Liver (tissue), 9 donors: ENCODE measurements around the gene IQCE. TPM values are rescaled to one million over a fixed set of nuclear protein-coding genes. Genes with fewer than 3 reads are reported as not detected.

Experiments used
- DNase-seq: peaks from one replicate; pipeline ENCODE4 v3.0.0-alpha.2; 2017; ENCODE audit warnings: low spot score
- H3K27ac ChIP-seq, 2 donors: one replicate each; pipeline ENCODE4 v1.7.0; 2013; ENCODE audit warnings: inconsistent platforms in 2 of 2, low read length in 2 of 2, control low read depth in 1 of 2, low read depth in 1 of 2, mild to moderate bottlenecking in 1 of 2
- H3K27me3 ChIP-seq, 4 donors: one replicate each; pipeline versions ENCODE4 v1.6.1 to v1.7.0; 2013; ENCODE audit warnings: low read length in 3 of 4, inconsistent platforms in 1 of 4, mild to moderate bottlenecking in 1 of 4, moderate library complexity in 1 of 4; ENCODE audit not compliant: control insufficient read depth in 4 of 4, insufficient read depth in 4 of 4
- H3K36me3 ChIP-seq, 4 donors: one replicate each; pipeline versions ENCODE4 v1.6.1 to v1.7.0; 2013; ENCODE audit warnings: low read length in 3 of 4, mild to moderate bottlenecking in 3 of 4, low read depth in 1 of 4, moderate library complexity in 1 of 4; ENCODE audit not compliant: control insufficient read depth in 4 of 4, insufficient read depth in 3 of 4
- H3K4me1 ChIP-seq, 4 donors: one replicate each; pipeline versions ENCODE4 v1.6.1 to v1.7.0; 2013; ENCODE audit warnings: low read length in 3 of 4, mild to moderate bottlenecking in 3 of 4, moderate library complexity in 1 of 4; ENCODE audit not compliant: control insufficient read depth in 4 of 4, insufficient read depth in 4 of 4
- H3K4me3 ChIP-seq, 3 donors: one replicate each; pipeline versions ENCODE4 v1.6.1 to v1.7.0; 2013; ENCODE audit warnings: low read length in 3 of 3, control low read depth in 1 of 3, low read depth in 1 of 3, mild to moderate bottlenecking in 1 of 3
- H3K9ac ChIP-seq, 2 donors: one replicate each; pipeline ENCODE4 v1.7.0; 2013; ENCODE audit warnings: low read length in 2 of 2, mild to moderate bottlenecking in 2 of 2, moderate library complexity in 2 of 2, control low read depth in 1 of 2, low read depth in 1 of 2
- H3K9me3 ChIP-seq, 4 donors: one replicate each; pipeline versions ENCODE4 v1.6.1 to v1.7.0; 2013; ENCODE audit warnings: low read length in 3 of 4; ENCODE audit not compliant: control insufficient read depth in 4 of 4
- EGR1 ChIP-seq, 2 donors: IDR thresholded peaks; 2 replicates each; pipeline ENCODE4 v1.6.1; 2016 to 2018; ENCODE audit warnings: antibody characterized with exemption in 2 of 2, low read depth in 2 of 2
- FOXA1 ChIP-seq: IDR thresholded peaks from 2 replicates; pipeline ENCODE4 v1.6.1; 2016; ENCODE audit warnings: antibody characterized with exemption
- FOXA2 ChIP-seq: IDR thresholded peaks from 2 replicates; pipeline ENCODE4 v1.6.1; 2016; ENCODE audit warnings: antibody characterized with exemption
- GABPA ChIP-seq, 2 donors: IDR thresholded peaks in 1 of 2; conservative IDR thresholded peaks in 1 of 2; 2 replicates each; pipeline ENCODE4 v1.6.1; 2016; ENCODE audit warnings: antibody characterized with exemption in 2 of 2, mild to moderate bottlenecking in 1 of 2, moderate library complexity in 1 of 2
- HNF4A ChIP-seq, 2 donors: conservative IDR thresholded peaks; 2 replicates each; pipeline ENCODE4 v1.6.1; 2016; ENCODE audit warnings: antibody characterized with exemption in 2 of 2, mild to moderate bottlenecking in 2 of 2
- HNF4G ChIP-seq: IDR thresholded peaks from 2 replicates; pipeline ENCODE4 v1.6.1; 2016; ENCODE audit warnings: antibody characterized with exemption
- JUND ChIP-seq, 2 donors: IDR thresholded peaks; 2 replicates each; pipeline ENCODE4 v1.6.1; 2016; ENCODE audit warnings: antibody characterized with exemption in 2 of 2
- NR2F2 ChIP-seq: IDR thresholded peaks from 2 replicates; pipeline ENCODE4 v1.6.1; 2016; ENCODE audit warnings: antibody characterized with exemption
- RAD21 ChIP-seq, 2 donors: IDR thresholded peaks; 2 replicates each; pipeline ENCODE4 v1.6.1; 2016; ENCODE audit warnings: antibody characterized with exemption in 2 of 2, mild to moderate bottlenecking in 2 of 2
- RXRA ChIP-seq, 2 donors: IDR thresholded peaks; 2 replicates each; pipeline ENCODE4 v1.6.1; 2017 to 2018; ENCODE audit warnings: antibody characterized with exemption in 2 of 2, mild to moderate bottlenecking in 1 of 2
- SP1 ChIP-seq: IDR thresholded peaks from 2 replicates; pipeline ENCODE4 v1.6.1; 2018; ENCODE audit warnings: antibody characterized with exemption, mild to moderate bottlenecking
- TAF1 ChIP-seq: conservative IDR thresholded peaks from 2 replicates; pipeline ENCODE4 v1.6.1; 2016; ENCODE audit warnings: antibody characterized with exemption, mild to moderate bottlenecking
- YY1 ChIP-seq: IDR thresholded peaks from 2 replicates; pipeline ENCODE4 v1.6.1; 2016; ENCODE audit warnings: antibody characterized with exemption, mild to moderate bottlenecking
- WGBS: extraction: QIAGEN DNeasy Blood & Tissue Kit; methylation state at CpG from one replicate; pipeline ENCODE4 v1.1.7; 2013; 5-methylcytosine and 5-hydroxymethylcytosine counted together
- polyA plus RNA-seq, 2 donors: library from polyadenylated mRNA; stranded (reverse) in 1 of 2; unstranded in 1 of 2; fragments of 200-250 nt in 1 of 2; fragments of >200 nt in 1 of 2; fragmentation: Nextera tagmentation in 1 of 2; extraction: Ambion mirVana in 1 of 2; gene quantifications; one replicate each; pipeline versions ENCODE4 v1.2.1 to v1.2.3, GENCODE V29; 2013 to 2015
- total RNA-seq, 2 donors: library from RNA; depleted of rRNA; stranded (reverse); fragments of >200 nt; gene quantifications; one replicate each; pipeline ENCODE4 v1.2.3, GENCODE V29; 2014
- TF ChIP-seq, protein P1 (sequence below): IDR thresholded peaks from 2 replicates; pipeline ENCODE4 v1.6.1; 2016; ENCODE audit warnings: antibody characterized with exemption
- TF ChIP-seq, protein P2 (sequence below): IDR thresholded peaks from 2 replicates; pipeline ENCODE4 v1.6.1; 2016; ENCODE audit warnings: antibody characterized with exemption, mild to moderate bottlenecking
- TF ChIP-seq, protein P3 (sequence below): IDR thresholded peaks from 2 replicates; pipeline ENCODE4 v1.6.1; 2016; ENCODE audit warnings: antibody characterized with exemption
- TF ChIP-seq, protein P4 (sequence below): IDR thresholded peaks from 2 replicates; pipeline ENCODE4 v1.6.1; 2016; ENCODE audit warnings: antibody characterized with exemption
- TF ChIP-seq, protein P5 (sequence below): fragments of 150-350 bp; IDR thresholded peaks from 2 replicates; pipeline ENCODE4 v1.5.1; 2017; ENCODE audit warnings: improper control_type of control experiment, low read depth, low read length; ENCODE audit not compliant: missing input control
- donor health status: healthy.
- donor health status: healthy.
- donor health status: healthy.
- donor health status: healthy.
- donor health status: healthy.

Gene IQCE
- total and polyA plus RNA-seq, 4 donors, result 2.1 to 5.9 (median 3.6) TPM

DNA sequence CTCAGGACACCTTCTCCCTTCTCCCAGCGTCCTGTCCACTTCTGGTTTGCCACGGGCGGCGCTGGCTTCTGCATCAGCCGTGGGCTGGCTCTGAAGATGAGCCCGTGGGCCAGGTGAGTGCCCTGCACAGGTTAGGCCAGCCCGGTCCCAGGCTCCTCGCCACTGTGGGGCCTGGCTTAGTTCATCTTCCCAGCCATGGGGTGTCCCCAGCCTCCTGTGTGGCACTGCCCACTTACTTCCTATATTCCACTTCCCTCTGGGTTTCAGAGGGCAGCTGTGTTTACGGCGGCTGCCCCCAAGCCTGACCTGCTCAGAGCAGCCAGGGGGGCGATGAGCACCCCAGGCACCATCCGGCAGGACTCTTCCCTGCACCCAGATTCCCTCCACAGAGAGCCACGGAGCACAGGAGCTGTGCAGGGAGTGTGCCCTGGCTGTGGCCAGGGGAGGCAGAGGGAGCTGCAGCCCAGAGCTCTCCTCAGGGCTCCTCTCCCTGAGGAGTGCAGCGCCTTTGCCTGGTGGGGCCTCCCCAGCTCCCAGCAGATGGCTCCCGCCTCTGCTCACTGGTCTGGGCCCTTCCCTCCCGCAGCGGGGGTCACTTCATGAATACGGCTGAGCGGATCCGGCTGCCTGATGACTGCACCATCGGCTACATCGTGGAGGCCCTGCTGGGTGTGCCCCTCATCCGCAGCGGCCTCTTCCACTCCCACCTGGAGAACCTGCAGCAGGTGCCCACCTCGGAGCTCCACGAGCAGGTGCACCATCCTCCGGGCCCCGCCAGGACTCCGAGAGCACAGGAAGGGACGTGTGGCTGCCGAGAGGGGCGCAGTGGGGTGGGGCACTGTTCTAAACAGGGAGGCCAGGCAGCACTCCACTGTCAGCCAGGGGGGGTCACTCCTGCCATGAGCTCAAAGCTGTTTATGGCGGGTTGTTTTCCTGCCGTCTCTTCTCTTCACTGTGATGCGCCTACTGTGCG, 32.8 kb upstream of the IQCE start (continued):
- TF ChIP-seq, protein P1, sequence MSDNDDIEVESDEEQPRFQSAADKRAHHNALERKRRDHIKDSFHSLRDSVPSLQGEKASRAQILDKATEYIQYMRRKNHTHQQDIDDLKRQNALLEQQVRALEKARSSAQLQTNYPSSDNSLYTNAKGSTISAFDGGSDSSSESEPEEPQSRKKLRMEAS, result no peak
- TF ChIP-seq EGR1 (IDR thresholded peaks at IDR 0.05; ENCODE audit: low read depth in 2 of 2) (no peak), HNF4G (no peak)

DNA sequence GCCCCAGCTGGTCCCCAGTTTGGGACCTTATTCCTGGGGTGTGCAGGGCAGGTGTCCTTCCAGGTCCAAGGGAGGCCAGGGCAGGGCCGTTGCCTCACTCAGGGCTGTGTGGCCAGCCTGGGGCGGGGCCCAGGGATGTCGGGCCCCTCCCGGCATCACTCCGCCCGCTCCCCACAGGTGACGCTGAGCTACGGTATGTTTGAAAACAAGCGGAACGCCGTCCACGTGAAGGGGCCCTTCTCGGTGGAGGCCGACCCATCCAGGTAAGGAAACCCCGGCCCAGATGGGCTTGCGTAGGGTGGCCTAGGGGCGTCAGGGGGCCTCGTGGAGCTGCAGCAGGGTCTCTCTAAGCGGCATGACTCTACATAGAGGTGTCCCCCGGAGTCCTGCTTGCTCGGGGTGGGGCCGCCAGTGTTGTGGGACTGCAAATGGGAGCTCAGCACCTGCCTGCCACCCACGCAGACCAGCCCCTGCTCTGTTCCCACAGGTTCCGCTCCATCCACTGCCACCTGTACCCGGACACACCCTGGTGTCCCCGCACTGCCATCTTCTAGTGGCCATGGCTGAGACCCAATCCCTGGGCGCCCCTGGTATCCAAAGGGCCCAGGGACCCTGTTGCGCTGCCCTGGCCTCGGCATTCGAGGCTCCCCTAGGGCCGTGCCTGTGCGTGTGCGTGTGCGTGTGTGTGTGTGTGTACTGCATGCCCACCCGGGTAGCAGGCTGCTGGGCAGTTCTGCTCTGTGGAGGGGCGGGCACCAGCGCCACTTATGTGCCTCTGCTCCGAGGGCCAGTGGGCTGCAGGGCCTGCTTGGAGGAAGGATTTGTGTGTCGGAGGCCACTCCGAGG, 31.9 kb upstream of the IQCE start:
- Histone ChIP-seq H3K36me3 (no peaks in the 10 kb centered on the region), H3K27ac (no peak overlapping the region), H3K9ac (no peak overlapping the region), H3K4me3 (no peak overlapping the region), H3K9me3 (no peaks in the 10 kb centered on the region), H3K4me1 (peaks cover 0 to 23% (median 4%) of the 10 kb centered on the region in 4 donors), H3K27me3 (no peaks in the 10 kb centered on the region)
- no peak for DNase-seq
- 90% methylated on average over 40 of the region's 40 CpGs for WGBS
- TF ChIP-seq HNF4A (conservative IDR thresholded peaks at IDR 0.05) (no peak), GABPA (IDR thresholded peaks at IDR 0.05 in 1 of 2, conservative IDR thresholded peaks at IDR 0.05 in 1 of 2) (no peak), NR2F2 (no peak), RAD21 (IDR thresholded peaks at IDR 0.05) (no peak), RXRA (IDR thresholded peaks at IDR 0.05) (no peak), HNF4G (no peak), YY1 (no peak), JUND (IDR thresholded peaks at IDR 0.05) (no peak), TAF1 (no peak), SP1 (no peak), EGR1 (IDR thresholded peaks at IDR 0.05; ENCODE audit: low read depth in 2 of 2) (no peak), FOXA1 (no peak), FOXA2 (no peak)
- TF ChIP-seq, protein P1, result no peak
- TF ChIP-seq, protein P2, sequence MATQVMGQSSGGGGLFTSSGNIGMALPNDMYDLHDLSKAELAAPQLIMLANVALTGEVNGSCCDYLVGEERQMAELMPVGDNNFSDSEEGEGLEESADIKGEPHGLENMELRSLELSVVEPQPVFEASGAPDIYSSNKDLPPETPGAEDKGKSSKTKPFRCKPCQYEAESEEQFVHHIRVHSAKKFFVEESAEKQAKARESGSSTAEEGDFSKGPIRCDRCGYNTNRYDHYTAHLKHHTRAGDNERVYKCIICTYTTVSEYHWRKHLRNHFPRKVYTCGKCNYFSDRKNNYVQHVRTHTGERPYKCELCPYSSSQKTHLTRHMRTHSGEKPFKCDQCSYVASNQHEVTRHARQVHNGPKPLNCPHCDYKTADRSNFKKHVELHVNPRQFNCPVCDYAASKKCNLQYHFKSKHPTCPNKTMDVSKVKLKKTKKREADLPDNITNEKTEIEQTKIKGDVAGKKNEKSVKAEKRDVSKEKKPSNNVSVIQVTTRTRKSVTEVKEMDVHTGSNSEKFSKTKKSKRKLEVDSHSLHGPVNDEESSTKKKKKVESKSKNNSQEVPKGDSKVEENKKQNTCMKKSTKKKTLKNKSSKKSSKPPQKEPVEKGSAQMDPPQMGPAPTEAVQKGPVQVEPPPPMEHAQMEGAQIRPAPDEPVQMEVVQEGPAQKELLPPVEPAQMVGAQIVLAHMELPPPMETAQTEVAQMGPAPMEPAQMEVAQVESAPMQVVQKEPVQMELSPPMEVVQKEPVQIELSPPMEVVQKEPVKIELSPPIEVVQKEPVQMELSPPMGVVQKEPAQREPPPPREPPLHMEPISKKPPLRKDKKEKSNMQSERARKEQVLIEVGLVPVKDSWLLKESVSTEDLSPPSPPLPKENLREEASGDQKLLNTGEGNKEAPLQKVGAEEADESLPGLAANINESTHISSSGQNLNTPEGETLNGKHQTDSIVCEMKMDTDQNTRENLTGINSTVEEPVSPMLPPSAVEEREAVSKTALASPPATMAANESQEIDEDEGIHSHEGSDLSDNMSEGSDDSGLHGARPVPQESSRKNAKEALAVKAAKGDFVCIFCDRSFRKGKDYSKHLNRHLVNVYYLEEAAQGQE, result no peak
- TF ChIP-seq, protein P3, sequence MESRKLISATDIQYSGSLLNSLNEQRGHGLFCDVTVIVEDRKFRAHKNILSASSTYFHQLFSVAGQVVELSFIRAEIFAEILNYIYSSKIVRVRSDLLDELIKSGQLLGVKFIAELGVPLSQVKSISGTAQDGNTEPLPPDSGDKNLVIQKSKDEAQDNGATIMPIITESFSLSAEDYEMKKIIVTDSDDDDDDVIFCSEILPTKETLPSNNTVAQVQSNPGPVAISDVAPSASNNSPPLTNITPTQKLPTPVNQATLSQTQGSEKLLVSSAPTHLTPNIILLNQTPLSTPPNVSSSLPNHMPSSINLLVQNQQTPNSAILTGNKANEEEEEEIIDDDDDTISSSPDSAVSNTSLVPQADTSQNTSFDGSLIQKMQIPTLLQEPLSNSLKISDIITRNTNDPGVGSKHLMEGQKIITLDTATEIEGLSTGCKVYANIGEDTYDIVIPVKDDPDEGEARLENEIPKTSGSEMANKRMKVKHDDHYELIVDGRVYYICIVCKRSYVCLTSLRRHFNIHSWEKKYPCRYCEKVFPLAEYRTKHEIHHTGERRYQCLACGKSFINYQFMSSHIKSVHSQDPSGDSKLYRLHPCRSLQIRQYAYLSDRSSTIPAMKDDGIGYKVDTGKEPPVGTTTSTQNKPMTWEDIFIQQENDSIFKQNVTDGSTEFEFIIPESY, result no peak
- TF ChIP-seq, protein P4, sequence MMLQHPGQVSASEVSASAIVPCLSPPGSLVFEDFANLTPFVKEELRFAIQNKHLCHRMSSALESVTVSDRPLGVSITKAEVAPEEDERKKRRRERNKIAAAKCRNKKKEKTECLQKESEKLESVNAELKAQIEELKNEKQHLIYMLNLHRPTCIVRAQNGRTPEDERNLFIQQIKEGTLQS, result no peak
- TF ChIP-seq, protein P5, sequence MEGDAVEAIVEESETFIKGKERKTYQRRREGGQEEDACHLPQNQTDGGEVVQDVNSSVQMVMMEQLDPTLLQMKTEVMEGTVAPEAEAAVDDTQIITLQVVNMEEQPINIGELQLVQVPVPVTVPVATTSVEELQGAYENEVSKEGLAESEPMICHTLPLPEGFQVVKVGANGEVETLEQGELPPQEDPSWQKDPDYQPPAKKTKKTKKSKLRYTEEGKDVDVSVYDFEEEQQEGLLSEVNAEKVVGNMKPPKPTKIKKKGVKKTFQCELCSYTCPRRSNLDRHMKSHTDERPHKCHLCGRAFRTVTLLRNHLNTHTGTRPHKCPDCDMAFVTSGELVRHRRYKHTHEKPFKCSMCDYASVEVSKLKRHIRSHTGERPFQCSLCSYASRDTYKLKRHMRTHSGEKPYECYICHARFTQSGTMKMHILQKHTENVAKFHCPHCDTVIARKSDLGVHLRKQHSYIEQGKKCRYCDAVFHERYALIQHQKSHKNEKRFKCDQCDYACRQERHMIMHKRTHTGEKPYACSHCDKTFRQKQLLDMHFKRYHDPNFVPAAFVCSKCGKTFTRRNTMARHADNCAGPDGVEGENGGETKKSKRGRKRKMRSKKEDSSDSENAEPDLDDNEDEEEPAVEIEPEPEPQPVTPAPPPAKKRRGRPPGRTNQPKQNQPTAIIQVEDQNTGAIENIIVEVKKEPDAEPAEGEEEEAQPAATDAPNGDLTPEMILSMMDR, result no peak
